ENCODE results near the gene RUNDC3A. TPM values are rescaled to one million over a fixed set of nuclear protein-coding genes. Genes with fewer than 3 reads are reported as not detected.

Gene RUNDC3A
- total and polyA plus RNA-seq, 2 of the 8 experiments (the other 6 are each of a cell fraction or from before 2014, with no cell fraction given): 6.4 to 13.8 TPM

- no peak for TF ChIP-seq CHD7 (IDR thresholded peaks at IDR 0.05; ENCODE audit: insufficient replicate concordance, low read length)
- no peak for TF ChIP-seq SP1 (IDR thresholded peaks at IDR 0.05; ENCODE audit: low read depth, low read length)
These were observed 59.0 kb downstream of the RUNDC3A start (continued) for GRCh38 chr17:44367231-44367979.
